ENCODE results near the gene AOAH.

AOAH gene

GRCh38 chr7:36571190-36571560 is 153.1 kb downstream of the AOAH start:
- H3K4me2 ChIP-seq = peak overlapping the region; percentile 25
- no peak overlapping the region for H3K27ac ChIP-seq
- H4K20me1 ChIP-seq = no peaks in the 10 kb centered on the region
- no peak for TF ChIP-seq Cebpa-rat (IDR thresholded peaks at IDR 0.05)
- H3K36me3 ChIP-seq = no peaks in the 10 kb centered on the region
- H3K4me3 ChIP-seq = no peak overlapping the region
- peaks cover 12% of the 10 kb centered on the region for H3K4me1 ChIP-seq
- no peaks in the 10 kb centered on the region for H3K27me3 ChIP-seq
- no peaks in the 10 kb centered on the region for H3K9me3 ChIP-seq
- no peak overlapping the region for H3K9ac ChIP-seq

DNA sequence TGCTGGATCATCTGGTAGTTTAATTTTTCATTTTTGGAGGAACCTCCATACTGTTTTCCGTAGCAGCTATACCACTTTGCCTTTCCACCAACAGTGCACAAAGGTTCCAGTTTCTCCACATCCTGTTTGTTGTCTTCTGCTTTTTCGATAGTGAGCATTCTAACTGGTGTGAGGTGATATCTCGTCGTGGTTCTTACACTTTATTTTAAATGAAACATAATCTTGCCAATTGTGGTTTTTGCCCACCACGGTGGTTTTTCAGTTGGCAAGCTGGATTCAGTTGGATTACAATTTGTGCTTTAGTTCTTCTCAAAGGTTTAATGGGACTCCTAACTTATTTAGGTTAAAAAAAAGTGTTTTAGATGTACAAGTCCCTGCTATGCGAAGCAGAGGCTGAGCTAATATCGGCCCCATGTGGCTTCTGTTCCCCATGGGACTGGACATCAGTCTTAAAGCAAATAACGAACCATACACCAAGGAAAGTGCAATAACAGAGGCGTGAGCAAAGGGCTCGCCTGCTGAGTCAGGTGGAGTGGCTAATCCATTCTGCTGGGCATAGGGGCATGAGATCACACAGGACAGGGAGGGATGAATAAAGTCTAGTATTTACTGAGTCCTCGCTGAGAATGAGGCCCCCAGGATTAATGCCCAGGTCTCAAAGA is 153.6 kb downstream of the AOAH start:
- Histone ChIP-seq H3K9ac (no peak overlapping the region), H3K27me3 (no peaks in the 10 kb centered on the region), H3K27ac (no peak overlapping the region), H3K4me3 (no peak overlapping the region), H3K9me3 (no peaks in the 10 kb centered on the region), H4K20me1 (no peaks in the 10 kb centered on the region), H3K4me1 (peaks cover 12% of the 10 kb centered on the region), H3K36me3 (no peaks in the 10 kb centered on the region), H3K4me2 (peak overlapping the region; percentile 25)
- TF ChIP-seq Cebpa-rat (IDR thresholded peaks at IDR 0.05) = no peak

DNA sequence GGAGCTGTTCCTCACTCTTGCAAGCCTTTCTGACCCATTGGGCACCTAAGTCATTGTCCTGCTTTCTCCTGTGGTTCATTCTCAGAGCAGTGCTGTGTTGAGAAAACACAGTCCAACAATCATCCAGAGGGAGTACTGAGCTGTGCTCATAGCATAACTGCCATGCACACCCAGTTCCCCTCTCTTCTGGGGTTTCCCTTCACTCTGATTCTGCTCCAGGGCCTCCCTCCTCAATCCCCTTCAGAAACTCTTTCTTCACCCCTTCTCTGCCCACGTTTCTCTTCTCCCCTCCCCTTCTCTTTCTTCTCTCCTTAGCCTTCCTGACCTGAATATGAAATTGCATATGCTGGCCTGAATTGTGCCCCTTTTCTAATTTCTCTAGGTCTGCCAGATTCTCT is 155.8 kb downstream of the AOAH start:
- H4K20me1 ChIP-seq = no peaks in the 10 kb centered on the region
- no peak overlapping the region for H3K27ac ChIP-seq
- no peak for TF ChIP-seq Cebpa-rat (IDR thresholded peaks at IDR 0.05)
- no peaks in the 10 kb centered on the region for H3K27me3 ChIP-seq
- H3K4me2 ChIP-seq = no peak overlapping the region
- no peak overlapping the region for H3K4me3 ChIP-seq
- H3K4me1 ChIP-seq = peaks cover 12% of the 10 kb centered on the region
- H3K9ac ChIP-seq = no peak overlapping the region
- no peaks in the 10 kb centered on the region for H3K36me3 ChIP-seq
- H3K9me3 ChIP-seq = no peaks in the 10 kb centered on the region

DNA sequence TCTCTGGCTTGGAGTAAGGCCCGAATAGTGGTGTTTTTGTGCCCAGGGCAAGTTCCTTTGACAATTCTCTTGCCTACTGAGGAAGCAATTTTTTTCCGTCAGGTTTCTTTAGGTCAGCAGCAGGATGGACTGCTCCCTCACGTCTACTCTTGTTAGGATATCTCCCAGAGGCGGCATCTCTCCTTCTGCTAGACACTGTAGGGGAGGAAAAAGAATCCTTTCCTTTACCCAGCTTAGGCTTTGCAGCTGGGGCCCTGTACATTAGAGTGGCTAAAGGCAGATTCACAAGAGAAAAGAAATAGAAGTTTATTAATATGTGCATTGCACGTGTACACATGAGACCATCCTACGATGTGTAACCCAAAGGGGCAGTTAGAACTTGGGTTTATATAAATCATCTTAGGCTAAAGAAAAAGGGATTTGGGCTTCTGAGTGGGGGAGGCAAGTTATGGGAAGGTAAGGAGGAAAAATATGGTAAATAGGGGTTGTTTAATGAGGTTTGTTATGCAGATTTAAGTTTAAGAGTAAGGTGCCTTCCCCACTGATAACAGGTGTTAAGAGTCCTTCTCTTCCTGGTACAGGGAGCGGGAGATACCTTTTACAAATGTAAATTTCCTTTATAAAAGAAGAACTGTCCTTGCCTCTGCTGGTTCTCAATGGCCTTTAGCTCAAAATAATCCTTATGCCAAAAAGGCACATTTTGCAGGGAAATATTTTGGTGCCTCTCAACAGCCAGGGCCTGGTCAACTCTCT is 156.4 kb downstream of the AOAH start:
- no peak overlapping the region for H3K4me2 ChIP-seq
- no peaks in the 10 kb centered on the region for H3K36me3 ChIP-seq
- no peak overlapping the region for H3K27ac ChIP-seq
- no peaks in the 10 kb centered on the region for H3K27me3 ChIP-seq
- H3K9ac ChIP-seq = no peak overlapping the region
- no peak for TF ChIP-seq Cebpa-rat (IDR thresholded peaks at IDR 0.05)
- H3K4me1 ChIP-seq = peaks cover 12% of the 10 kb centered on the region
- H3K4me3 ChIP-seq = no peak overlapping the region
- no peaks in the 10 kb centered on the region for H3K9me3 ChIP-seq
- no peaks in the 10 kb centered on the region for H4K20me1 ChIP-seq

- Histone ChIP-seq H3K27ac (no peak overlapping the region), H4K20me1 (no peaks in the 10 kb centered on the region), H3K9me3 (no peaks in the 10 kb centered on the region), H3K9ac (no peak overlapping the region), H3K27me3 (no peaks in the 10 kb centered on the region), H3K36me3 (no peaks in the 10 kb centered on the region), H3K4me3 (no peak overlapping the region), H3K4me1 (peaks cover 7% of the 10 kb centered on the region), H3K4me2 (no peak overlapping the region)
- no peak for TF ChIP-seq Cebpa-rat (IDR thresholded peaks at IDR 0.05)
Measured at GRCh38 chr7:36565792-36566356, 158.4 kb downstream of the AOAH start.

- no peaks in the 10 kb centered on the region for H3K4me1 ChIP-seq
- no peak overlapping the region for H3K27ac ChIP-seq
- H3K4me2 ChIP-seq = no peak overlapping the region
- no peaks in the 10 kb centered on the region for H3K27me3 ChIP-seq
- H3K9me3 ChIP-seq = no peaks in the 10 kb centered on the region
- H3K9ac ChIP-seq = no peak overlapping the region
- H4K20me1 ChIP-seq = no peaks in the 10 kb centered on the region
- no peak overlapping the region for H3K4me3 ChIP-seq
- no peak for TF ChIP-seq Cebpa-rat (IDR thresholded peaks at IDR 0.05)
- H3K36me3 ChIP-seq = no peaks in the 10 kb centered on the region
Measured at GRCh38 chr7:36564489-36564888, 159.8 kb downstream of the AOAH start.

- no peak overlapping the region for H3K4me3 ChIP-seq
- H3K4me1 ChIP-seq = no peaks in the 10 kb centered on the region
- H3K27me3 ChIP-seq = no peaks in the 10 kb centered on the region
- no peaks in the 10 kb centered on the region for H3K36me3 ChIP-seq
- H4K20me1 ChIP-seq = no peaks in the 10 kb centered on the region
- no peak overlapping the region for H3K27ac ChIP-seq
- no peak overlapping the region for H3K9ac ChIP-seq
- H3K9me3 ChIP-seq = peaks cover under 1% of the 10 kb centered on the region; the same call in 1 of the 2 replicates
- no peak overlapping the region for H3K4me2 ChIP-seq
- no peak for TF ChIP-seq Cebpa-rat (IDR thresholded peaks at IDR 0.05)
Measured at GRCh38 chr7:36563706-36564327, 160.5 kb downstream of the AOAH start.

DNA sequence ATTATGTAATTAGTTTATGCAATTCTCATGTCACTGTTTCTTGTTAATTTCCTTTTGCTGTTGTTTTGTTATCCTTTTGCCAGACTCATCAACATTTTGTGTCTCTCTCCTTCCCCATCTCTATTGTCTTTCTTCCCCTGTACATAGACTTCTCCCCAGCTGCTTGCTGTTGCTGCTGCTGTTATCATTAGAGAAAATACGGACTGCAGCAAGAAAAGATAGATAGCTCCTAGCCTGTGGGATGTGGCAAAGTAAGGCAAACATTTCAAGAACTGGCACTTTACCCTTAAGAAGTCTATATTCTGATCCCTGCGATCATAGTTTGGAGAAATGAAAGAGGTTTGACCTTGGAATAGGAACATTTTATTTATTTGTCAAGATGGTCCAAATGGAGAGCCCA is 162.2 kb downstream of the AOAH start:
- no peak for TF ChIP-seq Cebpa-rat (IDR thresholded peaks at IDR 0.05)

GRCh38 chr7:36549029-36549428 is 175.3 kb downstream of the AOAH start:
- H3K4me1 ChIP-seq = no peaks in the 10 kb centered on the region
- H3K4me2 ChIP-seq = no peak overlapping the region
- no peak overlapping the region for H3K9ac ChIP-seq
- H3K9me3 ChIP-seq = no peaks in the 10 kb centered on the region
- no peak overlapping the region for H3K27ac ChIP-seq
- no peak for TF ChIP-seq Cebpa-rat (IDR thresholded peaks at IDR 0.05)
- H4K20me1 ChIP-seq = no peaks in the 10 kb centered on the region
- H3K36me3 ChIP-seq = no peaks in the 10 kb centered on the region
- H3K27me3 ChIP-seq = no peaks in the 10 kb centered on the region
- no peak overlapping the region for H3K4me3 ChIP-seq

More for the DNA sequence above, 162.2 kb downstream of the AOAH start:
- Histone ChIP-seq H3K9ac (no peak overlapping the region), H3K27me3 (no peaks in the 10 kb centered on the region), H3K4me3 (no peak overlapping the region), H3K36me3 (no peaks in the 10 kb centered on the region), H3K4me1 (no peaks in the 10 kb centered on the region), H4K20me1 (no peaks in the 10 kb centered on the region), H3K27ac (no peak overlapping the region), H3K9me3 (peaks cover 4% of the 10 kb centered on the region; the same call in 1 of the 2 replicates), H3K4me2 (no peak overlapping the region)

- Histone ChIP-seq H3K4me1 (no peaks in the 10 kb centered on the region), H3K4me3 (no peak overlapping the region), H3K4me2 (no peak overlapping the region), H3K9ac (no peak overlapping the region), H3K27ac (no peak overlapping the region), H4K20me1 (no peaks in the 10 kb centered on the region), H3K36me3 (no peaks in the 10 kb centered on the region), H3K27me3 (no peaks in the 10 kb centered on the region), H3K9me3 (no peaks in the 10 kb centered on the region)
- no peak for TF ChIP-seq Cebpa-rat (IDR thresholded peaks at IDR 0.05)
Measured at GRCh38 chr7:36547416-36547815, 176.9 kb downstream of the AOAH start.

Data from BLaER1 (cell line).